LoVo (cell line): ENCODE data around the gene RRAD.
A peak's percentile ranks its signal among the peaks of the same experiment; 100 is the strongest.

Source experiments
- DNase-seq: peaks from one replicate; pipeline ENCODE4 v3.0.0-alpha.2; 2016; ENCODE audit warnings: low spot score

RRAD gene

DNA sequence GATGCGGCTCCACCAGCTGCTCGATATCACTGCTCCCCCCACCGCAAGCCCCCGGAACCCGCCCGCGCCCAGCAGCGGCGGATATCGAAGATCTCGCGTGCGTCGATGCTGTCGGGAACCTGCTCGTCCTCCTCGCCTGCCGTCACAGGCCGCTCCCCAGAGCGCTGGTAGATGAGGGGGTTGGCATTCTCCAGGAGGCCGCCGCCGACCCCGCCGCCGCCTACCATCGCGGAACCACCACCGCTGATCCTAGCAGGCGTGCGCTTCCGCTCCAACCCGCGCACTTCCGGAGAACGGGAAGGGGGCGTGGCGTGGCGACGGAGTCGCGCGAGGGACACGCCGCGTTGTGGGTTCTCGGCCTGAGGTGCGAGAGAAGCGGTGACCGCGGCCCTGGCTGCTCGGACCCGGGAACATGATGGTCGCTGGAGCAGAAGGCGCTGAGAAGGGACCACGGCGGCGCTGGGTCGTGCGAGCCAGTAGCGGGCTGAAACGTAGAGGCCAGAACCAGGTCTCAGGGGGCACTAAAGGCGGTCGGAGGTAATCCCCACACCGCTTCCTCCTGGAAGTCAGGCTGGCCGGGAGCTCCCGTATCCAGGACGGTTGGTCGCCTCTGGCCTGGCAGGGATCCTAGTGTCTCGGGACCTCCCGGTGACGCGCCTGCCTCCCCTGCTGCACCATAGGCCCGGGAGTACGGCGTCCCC lies 9.0 kb upstream of the RRAD start, which contains the start of gene CIAO2B:
Gene CIAO2B, minus strand, starts transcription at position 265 of the 701 bp plus-strand sequence. Its CDS starts 38 bp downstream, at position 227.
- DNase-seq = peak; percentile 88

DNA sequence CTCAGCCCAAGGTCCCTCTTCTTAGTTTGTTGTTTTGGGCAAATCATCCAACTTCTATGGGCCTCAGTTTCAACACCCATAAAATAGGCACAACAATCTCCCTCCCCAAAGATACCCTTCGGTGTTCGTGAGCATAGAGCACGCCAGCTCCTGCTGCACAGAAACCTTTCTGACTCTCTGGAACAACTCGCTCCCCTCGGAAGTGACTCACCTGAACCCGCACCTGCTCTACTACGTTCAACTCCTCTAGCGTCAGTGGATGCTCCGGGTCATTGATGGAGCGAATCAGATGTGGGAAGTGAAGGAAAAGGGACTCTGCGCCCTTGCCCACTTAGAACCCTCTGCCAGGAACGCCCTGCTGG lies 8.4 kb upstream of the RRAD start:
- DNase-seq = peak; percentile 29

DNA sequence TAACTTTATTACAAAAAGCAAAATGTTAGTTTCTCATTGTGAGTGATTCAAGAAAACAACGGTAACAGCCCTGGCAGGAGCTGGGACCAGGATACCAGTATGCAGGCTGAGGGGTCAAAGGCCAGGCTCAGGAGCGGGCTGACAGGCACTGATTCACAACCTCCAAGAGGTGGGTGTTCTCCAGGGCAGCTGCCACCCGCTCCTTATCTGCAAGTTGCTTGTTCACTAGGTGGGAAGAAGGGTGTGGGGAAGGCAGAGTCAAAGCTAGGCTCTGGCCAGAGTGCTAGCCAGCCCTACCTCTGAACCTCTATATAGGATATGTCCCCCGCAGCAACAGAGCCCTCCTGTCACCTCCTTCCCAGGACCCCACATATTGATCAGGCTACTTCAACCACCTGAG lies 6.7 kb upstream of the RRAD start:
- DNase-seq = no peak

DNA sequence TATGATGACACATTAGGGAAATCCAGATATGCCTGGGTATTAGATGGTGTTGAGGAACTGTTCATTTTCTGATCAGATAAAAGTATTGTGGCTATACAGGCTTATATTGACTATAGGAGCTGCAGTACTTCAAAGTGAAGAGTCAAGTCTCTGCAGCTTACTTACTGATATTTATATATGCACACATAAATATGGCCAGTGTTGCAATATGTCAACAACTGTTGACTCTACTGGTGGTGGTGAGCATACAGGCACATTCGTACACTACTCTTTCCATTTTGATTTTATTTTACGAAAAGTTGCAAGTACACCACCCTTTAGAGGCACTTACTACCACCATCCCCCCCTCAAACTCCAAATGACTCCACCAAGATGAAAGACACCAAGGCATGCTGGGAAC lies 6.3 kb upstream of the RRAD start:
- no peak for DNase-seq

DNA sequence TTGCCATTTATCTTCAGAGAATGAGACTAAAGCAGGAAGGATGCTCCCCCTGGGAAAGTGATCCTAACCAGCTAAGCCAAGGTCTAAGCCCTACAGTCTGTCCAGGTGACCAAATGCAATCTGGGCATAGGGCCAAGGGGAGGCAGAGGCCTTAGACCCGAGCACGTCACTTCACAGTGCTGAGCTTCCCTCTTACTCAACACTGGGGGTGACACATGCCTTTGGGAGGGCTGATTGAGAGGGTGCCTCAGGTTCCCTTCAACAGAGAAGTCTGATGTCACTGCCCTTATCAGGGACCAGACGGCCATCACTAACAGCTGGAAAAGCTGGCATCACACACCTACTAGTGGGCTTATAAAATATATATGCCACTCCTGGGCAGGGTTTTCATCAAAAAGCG lies 4.9 kb upstream of the RRAD start:
- DNase-seq = peak; percentile 18

DNA sequence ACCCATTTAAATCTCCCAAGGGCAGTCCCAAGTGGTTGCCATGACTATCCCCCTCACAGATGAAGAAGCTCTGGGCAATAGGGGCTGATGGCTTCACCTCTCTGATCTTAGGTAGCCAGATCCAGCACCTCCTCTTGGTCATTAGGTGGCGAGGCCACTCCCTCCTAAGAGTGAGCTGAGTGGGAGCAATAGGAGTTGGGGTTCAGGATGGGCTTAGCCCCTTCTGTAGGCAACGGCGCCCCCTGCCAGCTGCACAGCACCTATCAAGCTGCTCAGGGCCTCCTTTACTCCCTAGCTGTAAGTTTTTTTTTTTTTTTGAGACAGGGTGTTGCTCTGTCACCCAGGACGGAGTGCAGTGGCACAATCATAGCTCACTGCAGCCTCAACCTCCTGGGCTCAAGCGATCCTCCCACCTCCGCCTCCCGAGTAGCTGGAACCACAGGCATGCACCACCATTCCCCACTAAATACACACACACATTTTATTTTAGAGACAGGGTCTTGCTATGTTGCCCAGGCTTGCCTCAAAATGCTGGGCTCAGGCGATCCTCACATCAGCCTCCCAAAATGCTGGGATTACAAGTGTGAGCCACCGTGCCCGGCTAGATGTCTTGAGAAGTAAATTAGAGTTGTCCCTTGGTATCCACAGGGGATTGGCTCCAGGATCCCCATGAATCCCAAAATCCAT lies 3.5 kb upstream of the RRAD start:
- DNase-seq = no peak

DNA sequence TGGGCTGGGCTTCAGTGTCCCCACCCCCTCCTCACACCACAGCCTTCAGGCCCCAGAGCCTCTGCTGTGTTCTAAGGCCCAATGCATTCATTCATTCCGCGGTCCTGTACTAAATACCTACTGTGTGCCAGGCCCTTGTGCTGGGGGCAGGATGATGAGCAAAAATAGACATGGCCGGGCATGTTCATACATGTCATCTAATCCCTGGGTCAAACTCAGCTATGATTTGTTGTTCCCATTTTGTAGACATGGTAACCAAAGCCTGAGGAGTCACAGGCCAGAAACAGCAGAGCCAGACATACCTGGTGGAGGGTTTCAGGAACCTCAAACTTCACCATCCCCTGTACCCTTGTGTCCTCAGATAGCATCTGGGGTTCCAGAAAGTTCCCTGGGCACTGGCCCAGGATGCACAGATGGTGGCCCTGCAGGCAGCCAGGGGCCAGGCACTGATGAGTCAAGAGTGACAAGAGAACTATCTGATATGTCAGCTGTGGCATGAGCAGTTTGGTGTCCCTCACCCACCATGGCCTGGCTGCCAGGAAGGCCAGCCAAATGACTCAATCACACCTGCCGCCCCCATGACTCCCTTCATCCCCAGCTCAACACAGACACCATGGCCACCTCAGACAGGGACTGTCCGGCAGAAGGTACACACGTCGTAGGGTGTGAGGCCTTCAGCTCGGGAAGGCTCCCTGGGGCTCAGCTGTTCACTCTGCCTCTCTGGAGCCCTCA lies 2.7 kb upstream of the RRAD start:
- no peak for DNase-seq

DNA sequence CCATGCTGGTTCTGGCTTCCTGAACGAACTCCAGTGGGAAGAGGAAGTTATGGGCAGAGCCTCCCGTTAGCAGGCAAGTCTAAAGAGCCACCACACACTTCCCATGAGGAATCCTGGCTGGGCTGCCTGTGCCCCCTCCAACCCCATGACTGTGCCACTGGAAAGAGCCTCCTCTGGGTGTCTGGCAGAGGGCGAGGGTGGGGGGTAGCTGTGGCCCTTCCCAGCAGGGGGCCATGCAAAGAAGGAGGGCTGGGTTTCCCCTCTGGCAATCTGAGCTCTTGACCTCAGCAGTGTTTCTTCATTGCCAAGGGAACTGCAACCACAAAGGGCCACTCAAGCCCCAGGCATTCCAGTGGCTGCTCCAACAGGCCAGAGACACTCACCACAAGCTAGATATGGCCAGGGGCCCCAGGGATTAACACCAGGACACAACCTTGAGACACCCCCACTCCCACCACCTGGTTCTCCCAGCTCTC lies 1.7 kb upstream of the RRAD start:
- peak; percentile 43 for DNase-seq

DNA sequence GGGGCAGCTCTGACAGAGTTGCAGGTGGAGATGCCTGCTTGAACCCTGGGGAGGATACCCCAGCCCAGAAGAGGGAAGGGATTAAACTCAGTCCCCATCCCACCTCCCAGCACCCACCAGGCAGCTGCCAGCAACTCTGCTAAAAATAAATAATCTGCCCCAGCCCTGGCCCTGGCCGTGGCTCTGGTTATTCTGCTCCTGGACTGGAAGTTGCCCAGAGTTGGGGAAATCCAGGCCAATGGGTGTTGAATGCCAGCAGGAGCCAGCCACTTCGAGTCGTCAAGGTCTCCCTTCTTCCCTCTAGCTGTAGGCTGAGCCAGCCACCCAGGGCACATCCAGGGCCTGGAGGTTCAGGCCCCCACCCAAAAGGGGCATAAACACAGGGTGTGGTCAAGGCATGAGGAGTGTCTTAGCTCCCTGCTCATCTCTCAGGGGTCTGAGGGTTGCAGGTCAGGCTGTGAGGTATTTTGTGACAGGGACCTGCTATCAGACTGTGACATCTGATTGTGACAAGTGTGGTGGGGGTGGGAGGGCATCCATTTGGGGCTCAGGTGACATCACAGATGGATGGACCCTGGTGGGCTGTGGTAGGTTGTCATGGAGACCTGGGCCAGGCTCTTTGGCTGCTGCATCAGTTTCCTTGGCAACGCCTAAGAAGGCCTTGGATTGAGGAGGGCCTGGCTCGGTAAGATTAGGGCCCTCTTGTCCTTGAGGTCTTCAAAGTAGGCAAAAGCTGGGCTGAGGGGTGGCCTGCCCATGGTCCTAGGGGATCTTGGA lies 1.0 kb upstream of the RRAD start:
- no peak for DNase-seq

DNA sequence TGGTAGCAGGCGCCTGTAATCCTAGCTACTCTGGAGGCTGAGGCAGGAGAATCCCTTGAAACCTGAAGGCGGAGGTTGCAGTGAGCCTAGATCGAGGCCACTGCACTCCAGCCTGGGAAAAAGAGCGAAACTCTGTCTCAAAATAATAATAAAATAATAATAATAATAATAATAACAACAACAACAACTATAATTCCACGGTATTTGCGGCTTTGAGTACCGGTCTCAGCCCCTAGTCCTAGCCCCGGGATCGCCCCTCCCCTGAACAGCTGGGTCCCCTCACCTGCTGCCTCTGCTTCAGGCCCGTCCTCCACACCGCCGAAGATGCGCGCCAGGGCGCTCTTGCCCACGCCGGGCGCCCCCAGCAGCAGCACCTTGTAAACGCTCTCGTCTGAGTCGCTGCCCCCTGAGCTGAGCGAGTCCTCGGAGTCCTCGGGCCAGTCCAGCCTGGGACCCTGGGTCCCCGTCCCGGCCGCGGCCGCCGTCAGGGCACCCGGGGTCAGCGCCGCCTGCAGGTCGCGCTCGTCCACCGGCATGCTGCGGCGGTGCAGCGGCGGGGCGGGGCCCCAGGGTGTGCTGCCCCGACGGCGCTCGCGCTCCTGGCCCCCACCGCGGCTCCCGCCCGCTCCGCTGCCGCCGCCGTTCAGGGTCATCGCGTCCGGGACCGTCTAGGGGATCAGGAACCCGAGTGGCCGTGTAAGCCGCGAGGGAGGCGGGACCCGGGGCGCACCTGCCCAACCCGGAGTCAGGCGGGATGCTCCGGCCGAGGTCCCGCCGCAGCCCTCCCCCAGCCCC lies 611 bp downstream of the RRAD start:
- peak; percentile 23 for DNase-seq

DNA sequence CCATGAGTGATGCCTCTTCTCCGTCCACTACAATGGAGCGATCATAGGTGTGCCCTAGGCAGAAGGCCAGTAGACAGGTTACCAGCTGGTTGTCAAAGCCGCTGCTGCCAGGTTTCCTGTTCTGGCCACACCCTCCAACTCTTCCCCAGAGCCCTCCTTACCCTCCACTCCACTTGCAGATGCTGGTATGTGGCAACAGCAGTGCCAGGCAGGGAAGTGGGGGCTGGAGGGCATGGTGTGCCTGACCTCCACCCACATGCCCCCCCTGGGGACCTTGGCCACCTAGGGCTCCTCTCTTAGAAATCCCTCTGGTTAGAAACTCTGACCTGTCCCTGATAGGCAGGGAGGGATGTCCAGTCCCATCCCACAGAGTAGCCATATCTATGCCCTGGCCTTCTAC lies 1.5 kb downstream of the RRAD start:
- DNase-seq = no peak

DNA sequence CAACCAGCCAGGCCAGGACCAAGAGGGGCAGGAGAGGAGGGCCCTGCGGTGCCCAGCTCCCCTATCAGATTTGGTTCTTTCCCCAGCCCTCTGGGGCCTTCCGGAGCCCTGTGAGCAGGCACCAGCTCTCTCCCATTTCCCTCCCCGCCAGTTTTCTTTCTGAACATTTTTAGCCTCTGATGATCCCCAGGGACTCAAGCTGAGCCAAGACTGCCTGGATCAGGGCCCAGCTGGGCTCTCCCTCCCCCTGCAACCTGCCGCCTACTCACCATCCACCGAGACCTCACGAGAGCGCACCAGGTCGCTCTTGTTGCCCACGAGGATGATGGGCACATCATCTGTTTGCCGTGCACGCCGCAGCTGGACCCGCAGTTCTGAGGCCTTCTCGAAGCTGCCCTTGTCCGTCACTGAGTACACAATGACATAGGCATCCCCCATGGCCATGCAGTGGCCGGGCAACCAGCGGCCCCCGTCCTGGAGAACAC lies 2.0 kb downstream of the RRAD start:
- DNase-seq = no peak

DNA sequence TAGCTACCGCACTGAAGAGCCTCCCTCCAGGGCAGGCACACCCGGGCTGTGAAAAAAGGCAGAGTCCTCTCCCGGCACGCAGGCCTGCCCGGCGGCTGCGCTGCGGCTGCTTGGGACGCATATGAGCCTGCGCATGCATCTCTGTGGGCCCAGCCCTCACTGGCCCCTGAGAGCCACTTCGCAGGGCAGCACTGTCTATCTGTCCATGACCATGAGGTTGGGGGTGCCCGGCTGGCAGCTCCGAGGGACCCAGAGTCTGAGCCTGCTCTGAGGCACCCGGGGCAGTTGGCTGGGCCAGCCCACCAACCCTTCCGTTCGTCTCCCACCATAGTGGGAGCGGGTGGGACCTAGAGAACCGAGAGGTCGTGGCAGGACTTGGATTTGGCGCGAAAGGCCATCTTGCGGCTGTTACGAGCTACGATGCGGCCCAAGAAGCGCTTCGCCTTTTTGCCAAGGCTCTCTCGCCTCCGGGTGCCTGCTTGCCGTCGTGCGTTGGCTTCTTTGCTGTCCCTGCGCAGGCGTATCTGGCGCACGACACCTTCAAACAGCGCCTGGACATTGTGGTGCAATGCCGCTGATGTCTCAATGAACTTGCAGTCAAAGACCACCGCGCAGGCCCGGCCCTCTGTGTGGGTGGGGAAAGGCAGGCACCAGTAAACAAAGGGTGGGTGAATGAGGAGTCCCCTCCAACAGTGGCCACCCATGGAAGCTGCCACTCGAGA lies 3.4 kb downstream of the RRAD start:
- no peak for DNase-seq

DNA sequence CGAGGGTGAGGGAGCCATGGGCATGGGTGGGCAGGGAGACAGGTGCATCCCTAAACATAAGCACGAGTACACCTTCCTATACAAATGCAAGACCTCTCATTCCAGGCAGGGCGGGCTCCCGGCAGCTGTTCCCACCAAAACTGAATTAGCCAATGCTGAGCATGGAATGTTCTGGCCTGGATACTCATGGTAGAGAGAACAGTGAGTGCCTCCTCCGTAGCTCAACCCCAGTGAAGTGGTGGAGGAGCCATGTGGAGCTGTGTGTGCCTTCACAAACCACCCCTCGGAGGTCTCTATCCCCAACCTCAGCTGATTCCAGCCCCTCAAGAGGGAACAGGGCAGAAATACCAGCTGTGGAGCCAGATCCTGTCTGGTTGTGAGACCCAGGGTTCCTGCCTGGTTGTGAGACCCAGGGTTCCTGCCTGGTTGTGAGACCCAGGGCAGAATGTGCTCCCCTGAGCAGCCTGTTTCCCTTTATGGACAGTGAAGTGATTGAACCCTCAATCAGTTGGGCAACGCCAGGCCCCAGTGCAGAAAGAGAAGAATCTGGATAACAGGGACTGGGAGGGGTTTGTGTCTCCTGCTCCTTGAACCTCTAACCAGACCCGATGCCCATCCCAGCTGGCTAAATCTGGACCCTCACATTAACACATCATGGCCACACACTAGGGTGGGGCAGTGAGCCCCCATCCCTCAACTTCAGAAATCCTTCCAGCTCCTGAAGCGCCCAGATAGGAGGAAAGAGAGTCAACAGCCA lies 4.2 kb downstream of the RRAD start:
- DNase-seq = no peak

DNA sequence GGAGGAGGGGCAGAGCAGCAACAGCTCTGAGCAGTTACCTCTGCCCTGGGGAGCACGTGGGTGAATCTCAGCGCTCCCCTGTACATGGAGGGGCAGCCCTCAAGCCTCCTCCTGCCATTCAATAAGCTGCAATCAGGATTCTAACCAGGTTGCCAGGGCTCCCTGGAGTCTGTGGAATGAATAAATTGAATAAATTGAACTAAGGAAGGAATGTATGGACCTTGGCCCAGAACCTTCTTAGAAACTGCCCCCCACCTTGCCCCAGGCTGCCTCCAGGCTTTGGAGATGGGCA lies 5.1 kb downstream of the RRAD start:
- DNase-seq = no peak

DNA sequence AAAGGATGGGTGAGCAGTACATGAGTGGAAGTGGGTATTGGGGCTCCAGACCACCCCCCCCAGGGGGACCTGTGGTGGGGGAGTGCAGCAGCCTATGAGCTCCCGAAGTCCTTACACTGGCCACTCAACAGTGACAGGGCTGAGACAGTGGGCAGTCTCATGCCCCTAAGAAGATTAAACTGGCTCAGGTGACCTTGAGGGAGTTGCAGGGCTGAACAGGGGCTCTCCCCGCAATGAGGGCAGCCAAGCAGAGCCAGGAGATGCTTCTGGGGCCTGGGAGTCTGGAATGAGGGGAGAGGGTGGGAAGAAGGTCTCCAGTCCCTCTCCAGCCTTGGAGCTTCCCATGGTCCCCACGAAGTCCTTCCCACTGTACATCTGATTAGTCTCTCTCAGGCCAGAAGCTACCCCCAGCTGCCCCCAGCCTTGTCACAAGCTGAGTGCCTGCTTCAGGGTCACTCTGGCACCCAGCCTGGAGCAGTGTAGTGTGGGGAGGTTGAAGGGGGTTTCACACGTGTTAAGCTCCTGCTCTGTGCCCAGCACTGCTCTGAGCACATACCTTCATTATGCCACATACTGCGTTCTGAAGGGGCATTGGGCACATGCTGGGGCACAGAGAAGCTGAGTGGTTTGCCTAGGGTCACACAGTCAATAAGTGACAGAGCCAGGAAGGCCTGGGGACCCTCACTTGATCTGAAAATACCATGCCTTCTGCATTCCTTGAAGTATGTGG lies 5.6 kb downstream of the RRAD start:
- no peak for DNase-seq

DNA sequence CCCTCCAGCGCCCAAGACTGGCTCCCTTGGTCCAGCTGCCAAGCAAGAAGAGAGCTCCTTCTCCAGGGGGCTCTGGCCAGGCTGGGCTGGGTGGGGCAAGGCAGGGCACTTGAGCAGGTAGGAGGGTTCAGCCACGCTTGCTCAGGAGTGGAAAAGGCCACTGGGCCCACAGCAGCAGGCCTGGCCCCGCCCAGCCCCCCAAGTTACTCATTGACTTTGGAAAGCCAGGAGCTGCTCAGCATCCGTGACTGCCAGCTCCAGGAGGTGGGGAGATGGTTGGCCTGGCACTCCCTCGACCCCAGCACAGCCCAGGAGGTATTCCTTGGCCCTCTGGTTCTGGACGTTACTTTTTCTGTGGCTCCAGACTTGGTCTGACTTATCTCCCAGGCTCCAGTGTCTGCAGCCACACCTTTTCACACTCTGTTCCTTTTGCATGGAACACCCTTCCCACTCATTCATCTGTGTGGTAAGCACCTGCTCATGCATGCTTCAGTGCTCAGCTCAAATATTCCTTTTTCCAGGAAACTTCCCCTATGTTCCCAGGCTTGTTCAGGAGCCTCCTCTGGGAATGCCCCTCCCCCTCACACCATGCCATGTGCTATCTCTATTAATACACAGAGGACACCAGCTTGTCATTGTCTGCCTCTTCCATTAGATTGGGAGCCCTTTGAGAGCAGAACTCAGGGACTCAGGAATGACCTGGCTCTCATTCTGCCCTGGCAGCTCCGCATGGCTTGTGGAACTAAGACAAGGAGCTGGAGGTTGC lies 6.3 kb downstream of the RRAD start, which contains the start of gene CDH16:
Gene CDH16, minus strand, starts transcription at position 83 of the 766 bp plus-strand sequence. CDS start 820 bp downstream, outside the sequence.
- DNase-seq = no peak

DNA sequence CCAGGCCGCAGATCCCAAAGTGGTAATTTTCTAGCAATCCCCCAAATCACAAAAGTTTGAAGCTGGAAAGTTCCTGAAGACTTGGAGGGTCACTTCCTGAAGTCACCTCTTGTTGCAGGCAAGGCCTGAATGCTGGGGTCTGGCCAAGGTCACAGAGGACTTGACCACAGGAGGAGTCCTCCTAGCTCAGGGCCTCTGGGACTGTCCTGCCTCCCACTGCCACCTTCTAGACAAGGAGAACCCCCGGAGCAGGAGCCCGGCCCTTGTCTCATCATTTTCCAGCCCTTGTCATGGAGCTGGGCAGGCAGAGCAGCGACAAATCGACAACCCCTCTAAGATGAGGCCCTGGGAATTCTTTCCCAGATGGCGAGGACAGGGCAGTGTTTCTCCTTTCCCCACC lies 7.0 kb downstream of the RRAD start:
- DNase-seq = no peak
